IgD-negative memory B cell (primary cell): Measurements from ENCODE around the gene WDR70. TPM values are rescaled to one million over a fixed set of nuclear protein-coding genes. Genes with fewer than 3 reads are reported as not detected.

Experiments
- H3K27ac Mint-ChIP-seq, 3 donors: one replicate each; pipeline ENCODE4 v1.8.0; 2020 to 2022; ENCODE audit warnings: mild to moderate bottlenecking in 3 of 3, mixed read lengths in 3 of 3, moderate library complexity in 1 of 3
- H3K27me3 Mint-ChIP-seq: one replicate; pipeline ENCODE4 v1.8.0; 2021; ENCODE audit warnings: mixed read lengths
- H3K36me3 Mint-ChIP-seq: one replicate; pipeline ENCODE4 v1.8.0; 2020; ENCODE audit warnings: mild to moderate bottlenecking, mixed read lengths
- H3K4me1 Mint-ChIP-seq, 3 donors: one replicate each; pipeline ENCODE4 v1.8.0; 2020 to 2022; ENCODE audit warnings: mixed read lengths in 3 of 3, mild to moderate bottlenecking in 1 of 3
- H3K4me3 Mint-ChIP-seq, 4 donors: one replicate each; pipeline ENCODE4 v1.8.0; 2020 to 2022; ENCODE audit warnings: mild to moderate bottlenecking in 4 of 4, mixed read lengths in 4 of 4, moderate library complexity in 3 of 4
- H3K9me3 Mint-ChIP-seq, 3 donors: one replicate each; pipeline ENCODE4 v1.8.0; 2020 to 2021; ENCODE audit warnings: mixed read lengths in 3 of 3, mild to moderate bottlenecking in 1 of 3
- polyA plus RNA-seq: library from polyadenylated mRNA; unstranded; fragments of 300-500 nt; fragmentation: Illumina TruSeq; gene quantifications from one replicate; pipeline ENCODE4 v1.2.3, GENCODE V29; 2021

Gene WDR70
- polyA plus RNA-seq, 1 donor from 2014 or later: 21.6 TPM

- H3K27me3 Mint-ChIP-seq: no peaks in the 10 kb centered on the region
These were observed 140.2 kb downstream of the WDR70 start for GRCh38 chr5:37519304-37519703.

GRCh38 chr5:37519807-37520206 is 140.7 kb downstream of the WDR70 start:
- no peak overlapping the region for H3K4me3 Mint-ChIP-seq
- no peaks in the 10 kb centered on the region for H3K4me1 Mint-ChIP-seq
- H3K27ac Mint-ChIP-seq: no peak overlapping the region
- H3K27me3 Mint-ChIP-seq: no peaks in the 10 kb centered on the region
- peaks cover 5% of the 10 kb centered on the region for H3K36me3 Mint-ChIP-seq
- H3K9me3 Mint-ChIP-seq: peaks cover 0 to 2% (median 2%) of the 10 kb centered on the region in 3 donors

More at GRCh38 chr5:37519304-37519703, 140.2 kb downstream of the WDR70 start:
- peaks cover 5% of the 10 kb centered on the region for H3K36me3 Mint-ChIP-seq
- no peaks in the 10 kb centered on the region for H3K4me1 Mint-ChIP-seq
- no peak overlapping the region for H3K27ac Mint-ChIP-seq
- no peak overlapping the region for H3K4me3 Mint-ChIP-seq
- peaks cover 0 to 2% (median 2%) of the 10 kb centered on the region in 3 donors for H3K9me3 Mint-ChIP-seq

- Mint-ChIP-seq H3K4me3 (no peak overlapping the region), H3K4me1 (peaks cover 0 to 2% (median 0%) of the 10 kb centered on the region in 3 donors), H3K27ac (no peak overlapping the region), H3K27me3 (no peaks in the 10 kb centered on the region), H3K9me3 (peaks cover 0 to 5% (median 2%) of the 10 kb centered on the region in 3 donors), H3K36me3 (peaks cover 5% of the 10 kb centered on the region)
These were observed 141.7 kb downstream of the WDR70 start for GRCh38 chr5:37520811-37521210.

GRCh38 chr5:37532976-37533740 is 154.0 kb downstream of the WDR70 start:
- no peak overlapping the region for H3K4me3 Mint-ChIP-seq
- peak overlapping the region in 2 of 3 donors; percentile 52 to 77 for H3K27ac Mint-ChIP-seq
- peaks cover 2 to 4% (median 4%) of the 10 kb centered on the region in 3 donors for H3K4me1 Mint-ChIP-seq
- H3K9me3 Mint-ChIP-seq: peaks cover 0 to 8% (median 0%) of the 10 kb centered on the region in 3 donors
- no peaks in the 10 kb centered on the region for H3K27me3 Mint-ChIP-seq
- peaks cover 25% of the 10 kb centered on the region for H3K36me3 Mint-ChIP-seq

- peaks cover 2 to 4% (median 4%) of the 10 kb centered on the region in 3 donors for H3K4me1 Mint-ChIP-seq
- H3K9me3 Mint-ChIP-seq: peaks cover 0 to 8% (median 0%) of the 10 kb centered on the region in 3 donors
- no peak overlapping the region for H3K4me3 Mint-ChIP-seq
- H3K27ac Mint-ChIP-seq: peak overlapping the region in 1 of 3 donors; percentile 52
- H3K27me3 Mint-ChIP-seq: no peaks in the 10 kb centered on the region
- peaks cover 26% of the 10 kb centered on the region for H3K36me3 Mint-ChIP-seq
These were observed 154.7 kb downstream of the WDR70 start for GRCh38 chr5:37533851-37534250.

GRCh38 chr5:37539459-37539858 is 160.3 kb downstream of the WDR70 start:
- Mint-ChIP-seq H3K9me3 (no peaks in the 10 kb centered on the region), H3K36me3 (peaks cover 10% of the 10 kb centered on the region), H3K27ac (no peak overlapping the region), H3K4me1 (peaks cover 0 to 5% (median 2%) of the 10 kb centered on the region in 3 donors), H3K27me3 (no peaks in the 10 kb centered on the region), H3K4me3 (no peak overlapping the region)

- peaks cover 9% of the 10 kb centered on the region for H3K36me3 Mint-ChIP-seq
- H3K9me3 Mint-ChIP-seq: peaks cover 0 to 2% (median 0%) of the 10 kb centered on the region in 3 donors
- no peak overlapping the region for H3K27ac Mint-ChIP-seq
- H3K4me1 Mint-ChIP-seq: peaks cover 0 to 12% (median under 1%) of the 10 kb centered on the region in 3 donors
- H3K4me3 Mint-ChIP-seq: no peak overlapping the region
- H3K27me3 Mint-ChIP-seq: no peaks in the 10 kb centered on the region
These were observed 164.1 kb downstream of the WDR70 start for GRCh38 chr5:37543216-37543615.

- H3K4me3 Mint-ChIP-seq: no peak overlapping the region
- peaks cover 0 to 2% (median 0%) of the 10 kb centered on the region in 3 donors for H3K9me3 Mint-ChIP-seq
- no peaks in the 10 kb centered on the region for H3K27me3 Mint-ChIP-seq
- peaks cover 2 to 30% (median 7%) of the 10 kb centered on the region in 3 donors for H3K4me1 Mint-ChIP-seq
- H3K36me3 Mint-ChIP-seq: peaks cover 10% of the 10 kb centered on the region
- no peak overlapping the region for H3K27ac Mint-ChIP-seq
These were observed 170.3 kb downstream of the WDR70 start for GRCh38 chr5:37549411-37549810.

- Mint-ChIP-seq H3K4me1 (peaks cover 2 to 30% (median 7%) of the 10 kb centered on the region in 3 donors), H3K36me3 (peaks cover 12% of the 10 kb centered on the region), H3K4me3 (no peak overlapping the region), H3K27ac (no peak overlapping the region), H3K27me3 (no peaks in the 10 kb centered on the region), H3K9me3 (peaks cover 0 to 2% (median 0%) of the 10 kb centered on the region in 3 donors)
These were observed 173.0 kb downstream of the WDR70 start for GRCh38 chr5:37552161-37552560.

- no peaks in the 10 kb centered on the region for H3K9me3 Mint-ChIP-seq
- H3K36me3 Mint-ChIP-seq: peaks cover 15% of the 10 kb centered on the region
- H3K27me3 Mint-ChIP-seq: no peaks in the 10 kb centered on the region
- H3K27ac Mint-ChIP-seq: no peak overlapping the region
- H3K4me3 Mint-ChIP-seq: no peak overlapping the region
- H3K4me1 Mint-ChIP-seq: peaks cover 2 to 24% (median 7%) of the 10 kb centered on the region in 3 donors
These were observed 173.9 kb downstream of the WDR70 start for GRCh38 chr5:37552770-37553719.

GRCh38 chr5:37553720-37554404 is 174.7 kb downstream of the WDR70 start:
- peaks cover 2 to 16% (median 6%) of the 10 kb centered on the region in 3 donors for H3K4me1 Mint-ChIP-seq
- no peak overlapping the region for H3K27ac Mint-ChIP-seq
- no peaks in the 10 kb centered on the region for H3K9me3 Mint-ChIP-seq
- no peaks in the 10 kb centered on the region for H3K27me3 Mint-ChIP-seq
- no peak overlapping the region for H3K4me3 Mint-ChIP-seq
- H3K36me3 Mint-ChIP-seq: peaks cover 10% of the 10 kb centered on the region

GRCh38 chr5:37554405-37554739 is 175.3 kb downstream of the WDR70 start:
- Mint-ChIP-seq H3K27me3 (no peaks in the 10 kb centered on the region), H3K4me3 (no peak overlapping the region), H3K4me1 (peaks cover 2 to 15% (median 6%) of the 10 kb centered on the region in 3 donors), H3K9me3 (no peaks in the 10 kb centered on the region), H3K36me3 (peaks cover 10% of the 10 kb centered on the region), H3K27ac (no peak overlapping the region)

- H3K36me3 Mint-ChIP-seq: peaks cover 10% of the 10 kb centered on the region
- H3K27ac Mint-ChIP-seq: no peak overlapping the region
- H3K9me3 Mint-ChIP-seq: no peaks in the 10 kb centered on the region
- H3K27me3 Mint-ChIP-seq: no peaks in the 10 kb centered on the region
- peaks cover 2 to 15% (median 6%) of the 10 kb centered on the region in 3 donors for H3K4me1 Mint-ChIP-seq
- H3K4me3 Mint-ChIP-seq: no peak overlapping the region
These were observed 175.8 kb downstream of the WDR70 start for GRCh38 chr5:37554938-37555337.

GRCh38 chr5:37557734-37558293 is 178.7 kb downstream of the WDR70 start:
- Mint-ChIP-seq H3K4me1 (peaks cover 0 to 4% (median 0%) of the 10 kb centered on the region in 3 donors), H3K27ac (no peak overlapping the region)

More at GRCh38 chr5:37557734-37558293, 178.7 kb downstream of the WDR70 start:
- no peaks in the 10 kb centered on the region for H3K9me3 Mint-ChIP-seq
- no peaks in the 10 kb centered on the region for H3K27me3 Mint-ChIP-seq
- H3K4me3 Mint-ChIP-seq: no peak overlapping the region
- H3K36me3 Mint-ChIP-seq: peaks cover 6% of the 10 kb centered on the region
